Activated naive CD8-positive, alpha-beta T cell treated with anti-CD3 and anti-CD28 coated beads, Interleukin-2, amount 10 ng/mL, durations not matched to agents 7 days and 5 days (primary cell): ENCODE data around the gene RTN4RL1. TPM values are rescaled to one million over a fixed set of nuclear protein-coding genes. Genes with fewer than 3 reads are reported as not detected.

Experiments used
- ATAC-seq: fragments of 150-1000 bp; cut with Tn5 transposase; one replicate; pipeline ENCODE4 v1.10.0; 2021; ENCODE audit warnings: low read depth, moderate library complexity
- POLR2A ChIA-PET: fragments of 350-600 bp; sonication (Branson Sonifier 250); formaldehyde crosslinking; loops from one replicate; lab custom pipeline; 2021; ENCODE audit warnings: antibody characterized with exemption; lab: Charles Lee
- DNase-seq: peaks from one replicate; pipeline ENCODE4 v3.0.0; 2021
- H3K27ac Mint-ChIP-seq: one replicate; pipeline ENCODE4 v1.8.0; 2022; ENCODE audit warnings: mild to moderate bottlenecking, mixed read lengths
- H3K27me3 Mint-ChIP-seq: one replicate; pipeline ENCODE4 v1.8.0; 2022; ENCODE audit warnings: mild to moderate bottlenecking, moderate library complexity, mixed read lengths
- H3K36me3 Mint-ChIP-seq: one replicate; pipeline ENCODE4 v1.8.0; 2021; ENCODE audit warnings: mild to moderate bottlenecking, mixed read lengths
- H3K4me1 Mint-ChIP-seq: one replicate; pipeline ENCODE4 v1.8.0; 2021; ENCODE audit warnings: mixed read lengths
- H3K4me3 Mint-ChIP-seq: one replicate; pipeline ENCODE4 v1.8.0; 2022; ENCODE audit warnings: mild to moderate bottlenecking, moderate library complexity, mixed read lengths
- H3K9me3 Mint-ChIP-seq: one replicate; pipeline ENCODE4 v1.8.0; 2021; ENCODE audit warnings: mixed read lengths
- microRNA-seq: library from miRNA; unstranded; fragments of <30 nt; microRNA quantifications from one replicate; pipeline ENCODE4 v1.2.0, GENCODE V29; 2022
- total RNA-seq, 2 experiments: library from RNA; stranded (reverse); gene quantifications; one replicate each; pipeline ENCODE4 v1.2.3, GENCODE V29; 2021

RTN4RL1 gene
- total RNA-seq, 2 experiments from 2014 or later, result 0.22 to 0.45 TPM

- no peak for ATAC-seq
- Mint-ChIP-seq H3K36me3 (peaks cover 30% of the 10 kb centered on the region), H3K4me1 (no peaks in the 10 kb centered on the region), H3K27me3 (no peaks in the 10 kb centered on the region), H3K9me3 (no peaks in the 10 kb centered on the region), H3K27ac (no peak overlapping the region), H3K4me3 (no peak overlapping the region)
- POLR2A ChIA-PET, result interaction anchor here (0.7 kb wide), 2 partner anchors 9 to 221 kb away, joined by 4 to 5 read pairs; no protein-coding TSS in a partner anchor
- DNase-seq, result no peak
Measured at GRCh38 chr17:1888741-1889140, 136.4 kb downstream of the RTN4RL1 start.

Small RNA genes within 50 kb of the gene (microRNA-seq; reads per million reads assigned to microRNA genes)
- 1,077 reads per million, percentile 79 among the genes with 10 or more reads in this experiment for gene MIR132
- 34.4 reads per million, percentile 39 among the genes with 10 or more reads in this experiment for gene MIR212

Other genes starting within 250 kb of the RTN4RL1 start
- gene SMYD4, start 195.4 kb downstream of the RTN4RL1 start, total RNA-seq, result 10 to 100 TPM; 44.7 to 48.6 TPM
- gene RPA1, start 195.3 kb downstream of the RTN4RL1 start, total RNA-seq, result 100 to 1,000 TPM; 245 to 252 TPM
- gene DPH1, start 4.8 kb upstream of the RTN4RL1 start, total RNA-seq, result 10 to 100 TPM; 45.7 to 46.4 TPM
- 10 to 100 TPM; 32.0 to 35.5 TPM for gene OVCA2, start 16.7 kb upstream of the RTN4RL1 start, total RNA-seq
- gene HIC1, start 29.8 kb upstream of the RTN4RL1 start, total RNA-seq, result 10 to 100 TPM; 62.1 to 64.3 TPM